ENCODE data around the gene PCDHB13. TPM values are rescaled to one million over a fixed set of nuclear protein-coding genes. Genes with fewer than 3 reads are reported as not detected.
"Not testable (repeated sequence)": the region's sequence is repeated elsewhere in the genome, so short reads cannot be mapped to it uniquely, and the experiment has no call there.

PCDHB13 gene
- total and polyA plus RNA-seq, 12 donors: 0.72 to 7.2 (median 5.2) TPM

GRCh38 chr5:141236516-141237313 lies 23.0 kb downstream of the PCDHB13 start:
- H3K27ac ChIP-seq: no peak overlapping the region
- TF ChIP-seq CTCF (IDR thresholded peaks at IDR 0.05) (no peak), POLR2A (IDR thresholded peaks at IDR 0.05) (no peak)
- no peaks in the 10 kb centered on the region for H3K4me1 ChIP-seq (replicated peaks in 1 of 2)
- 13 to 25% (median 18%) methylated on average over 21 to 32 of the region's 32 CpGs for WGBS, 4 donors
- no peaks in the 10 kb centered on the region for H3K36me3 ChIP-seq (replicated peaks in 1 of 2)
- no peak overlapping the region for H3K4me3 ChIP-seq
- H3K27me3 ChIP-seq: no peaks in the 10 kb centered on the region
- no peak for DNase-seq
- intact Hi-C loops (cut with DNase I): no loop called here
- H3K9me3 ChIP-seq (replicated peaks in 1 of 3): peaks cover 0 to 60% (median 5%) of the 10 kb centered on the region in 3 donors

GRCh38 chr5:141241496-141241895 lies 27.8 kb downstream of the PCDHB13 start:
- no peak for DNase-seq
- Histone ChIP-seq H3K4me3 (no peak overlapping the region), H3K4me1 (replicated peaks in 1 of 2) (no peaks in the 10 kb centered on the region), H3K36me3 (replicated peaks in 1 of 2) (no peaks in the 10 kb centered on the region), H3K9me3 (replicated peaks in 1 of 3) (peaks cover 0 to 48% (median 10%) of the 10 kb centered on the region in 3 donors), H3K27me3 (no peaks in the 10 kb centered on the region), H3K27ac (no peak overlapping the region)
- TF ChIP-seq CTCF (IDR thresholded peaks at IDR 0.05) (no peak), POLR2A (IDR thresholded peaks at IDR 0.05) (no peak)
- intact Hi-C loops (cut with DNase I): no loop called here
- 18 to 26% (median 21%) methylated on average over 12 to 43 of the region's 43 CpGs for WGBS, 4 donors

GRCh38 chr5:141245250-141245717 lies 31.6 kb downstream of the PCDHB13 start, which contains the start of gene PCDHB15:
Gene PCDHB15 (plus strand): TSS chr5:141245395. CDS start chr5:141245579, 184 bp downstream.
- DNase-seq: no peak
- 4 to 9% (median 7%) methylated on average over 16 of the region's 16 CpGs for WGBS, 4 donors
- Histone ChIP-seq H3K9me3 (replicated peaks in 1 of 3) (peaks cover 0 to 62% (median 11%) of the 10 kb centered on the region in 3 donors), H3K4me3 (peak within 1 kb of the TSS in 1 of 4 donors; percentile 0), H3K27ac (no peak within 1 kb of the TSS), H3K27me3 (no peaks in the 10 kb centered on the region), H3K36me3 (replicated peaks in 1 of 2) (no peaks in the 10 kb centered on the region), H3K4me1 (replicated peaks in 1 of 2) (no peaks in the 10 kb centered on the region)
- intact Hi-C loops (cut with DNase I): no loop called here
- TF ChIP-seq CTCF (IDR thresholded peaks at IDR 0.05): no peak
- TF ChIP-seq POLR2A (IDR thresholded peaks at IDR 0.05): no peak

GRCh38 chr5:141246971-141247370 lies 33.3 kb downstream of the PCDHB13 start:
- 27 to 33% (median 30%) methylated on average over 6 to 31 of the region's 42 CpGs; no CpG with 5 or more reads in 1 of the 4 donors for WGBS, 4 donors
- H3K4me3 ChIP-seq; intact Hi-C loops (cut with DNase I); H3K4me1 ChIP-seq (replicated peaks in 1 of 2); H3K36me3 ChIP-seq (replicated peaks in 1 of 2); H3K27me3 ChIP-seq; H3K27ac ChIP-seq; DNase-seq: not testable (repeated sequence)
- H3K9me3 ChIP-seq (replicated peaks in 1 of 3): peaks cover 0 to 65% (median 11%) of the 10 kb centered on the region in 3 donors

DNA sequence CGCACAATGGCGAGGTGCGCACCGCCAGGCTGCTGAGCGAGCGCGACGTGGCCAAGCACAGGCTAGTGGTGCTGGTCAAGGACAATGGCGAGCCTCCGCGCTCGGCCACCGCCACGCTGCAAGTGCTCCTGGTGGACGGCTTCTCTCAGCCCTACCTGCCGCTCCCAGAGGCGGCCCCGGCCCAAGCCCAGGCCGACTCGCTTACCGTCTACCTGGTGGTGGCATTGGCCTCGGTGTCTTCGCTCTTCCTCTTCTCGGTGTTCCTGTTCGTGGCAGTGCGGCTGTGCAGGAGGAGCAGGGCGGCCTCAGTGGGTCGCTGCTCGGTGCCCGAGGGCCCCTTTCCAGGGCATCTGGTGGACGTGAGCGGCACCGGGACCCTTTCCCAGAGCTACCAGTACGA lies 33.7 kb downstream of the PCDHB13 start:
- WGBS, 4 donors: 36 to 62% (median 40%) methylated on average over 16 to 34 of the region's 34 CpGs

More for the DNA sequence above, 33.7 kb downstream of the PCDHB13 start:
- H3K27me3 ChIP-seq; H3K27ac ChIP-seq; H3K4me3 ChIP-seq; DNase-seq; H3K36me3 ChIP-seq (replicated peaks in 1 of 2); intact Hi-C loops (cut with DNase I); H3K4me1 ChIP-seq (replicated peaks in 1 of 2): not testable (repeated sequence)
- H3K9me3 ChIP-seq (replicated peaks in 1 of 3): peaks cover 0 to 62% (median 11%) of the 10 kb centered on the region in 3 donors

All from adrenal gland (tissue), 12 donors.